ENCODE results near the gene REG3G. TPM values are rescaled to one million over a fixed set of nuclear protein-coding genes. Genes with fewer than 3 reads are reported as not detected.
"Not testable (repeated sequence)": the region's sequence is repeated elsewhere in the genome, so short reads cannot be mapped to it uniquely, and the experiment has no call there.

REG3G gene
- total RNA-seq, 1 experiment from 2014 or later, result not detected

- no peak for DNase-seq (ENCODE audit: low spot score)
- in situ Hi-C loops (cut with HindIII; ENCODE audit: low sequenced_read_pairs), result no loop called here
Observed at GRCh38 chr2:79011496-79011895, 14.0 kb upstream of the REG3G start.

GRCh38 chr2:79013629-79014028 is 11.9 kb upstream of the REG3G start:
- in situ Hi-C loops (cut with HindIII; ENCODE audit: low sequenced_read_pairs), result no loop called here
- no peak for DNase-seq (ENCODE audit: low spot score)

DNA sequence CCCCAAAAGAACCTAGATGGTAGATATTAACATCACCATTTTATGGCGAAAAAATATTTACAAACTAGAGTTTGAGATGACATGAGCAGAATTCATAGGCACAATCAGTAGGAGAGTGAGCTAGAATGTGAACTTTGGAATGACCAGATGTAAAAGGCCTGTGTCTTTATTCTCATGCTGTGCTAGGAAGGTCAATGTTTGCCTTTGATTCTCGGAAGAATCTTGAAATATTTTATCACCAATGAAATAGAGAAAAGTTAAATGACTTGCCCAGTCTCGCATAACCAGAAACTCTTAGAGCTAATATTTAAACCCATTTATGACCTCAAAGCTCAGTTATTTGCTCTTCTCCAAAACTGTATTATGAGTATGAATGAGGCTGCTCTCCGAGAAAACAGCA is 9.2 kb upstream of the REG3G start:
- in situ Hi-C loops (cut with HindIII; ENCODE audit: low sequenced_read_pairs), result no loop called here
- no peak for DNase-seq (ENCODE audit: low spot score)

- in situ Hi-C loops (cut with HindIII; ENCODE audit: low sequenced_read_pairs), result no loop called here
- DNase-seq (ENCODE audit: low spot score), result no peak
Observed at GRCh38 chr2:79026061-79026460, 559 bp downstream of the REG3G start.

DNA sequence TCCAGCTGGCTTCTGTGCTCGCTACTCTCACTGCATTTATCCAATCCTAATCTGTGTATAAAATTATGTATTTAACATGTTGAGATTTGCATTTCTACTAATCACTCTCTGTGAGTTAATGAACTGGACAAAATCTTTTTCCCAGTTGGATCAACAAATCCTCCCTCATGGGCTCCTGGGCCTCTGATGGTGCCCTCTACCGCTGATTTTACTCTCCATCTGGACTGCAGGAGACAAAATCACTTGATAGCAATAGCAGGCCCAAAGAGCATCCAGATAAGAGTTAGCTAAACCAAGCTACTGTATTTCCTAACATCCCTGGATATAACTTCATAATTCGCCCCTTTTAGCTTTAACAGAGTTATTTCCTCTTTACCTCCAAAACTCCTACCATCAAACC is 14.4 kb downstream of the REG3G start:
- no peak for DNase-seq (ENCODE audit: low spot score)
- in situ Hi-C loops (cut with HindIII; ENCODE audit: low sequenced_read_pairs), result no loop called here

DNA sequence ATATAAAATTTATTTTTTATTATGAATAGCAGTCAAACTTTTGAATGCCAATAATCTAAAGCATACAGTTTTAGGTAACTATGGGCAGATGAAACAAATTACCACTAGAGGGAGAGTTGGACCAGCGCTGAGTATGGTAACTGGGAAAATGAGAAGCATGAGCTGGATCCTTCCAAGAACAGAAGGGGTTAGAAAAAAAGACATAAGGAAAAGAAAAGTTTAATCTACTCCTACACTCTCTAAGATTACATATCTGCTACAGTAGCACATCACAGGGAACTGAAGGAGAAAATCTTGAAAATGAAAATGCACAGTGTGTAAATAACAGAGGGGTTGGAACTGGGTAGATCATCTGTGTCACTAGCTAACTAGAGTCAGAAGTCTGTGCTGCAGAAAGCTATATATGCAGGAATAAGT is 15.5 kb downstream of the REG3G start:
- in situ Hi-C loops (cut with HindIII; ENCODE audit: low sequenced_read_pairs), result no loop called here
- DNase-seq (ENCODE audit: low spot score), result peak; percentile 10

DNA sequence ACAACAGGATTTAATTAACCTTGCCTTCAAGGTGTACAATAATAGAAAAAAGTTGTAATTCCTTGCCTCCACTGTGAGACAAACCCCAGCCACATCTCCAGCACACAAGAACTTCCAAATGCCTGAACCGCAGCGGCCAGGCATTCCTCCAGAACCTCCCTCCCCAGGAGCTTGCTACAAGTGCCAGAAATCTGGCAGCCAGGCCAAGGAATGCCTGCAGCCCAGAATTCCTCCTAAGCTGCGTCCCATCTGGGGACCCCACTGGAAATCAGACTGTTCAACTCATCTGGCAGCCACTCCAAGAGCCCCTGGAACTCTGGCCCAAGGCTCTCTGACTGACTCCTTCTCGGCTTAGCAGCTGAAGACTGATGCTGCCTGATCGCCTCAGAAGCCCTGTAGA is 28.0 kb downstream of the REG3G start:
- DNase-seq (ENCODE audit: low spot score); in situ Hi-C loops (cut with HindIII; ENCODE audit: low sequenced_read_pairs): not testable (repeated sequence)

DNA sequence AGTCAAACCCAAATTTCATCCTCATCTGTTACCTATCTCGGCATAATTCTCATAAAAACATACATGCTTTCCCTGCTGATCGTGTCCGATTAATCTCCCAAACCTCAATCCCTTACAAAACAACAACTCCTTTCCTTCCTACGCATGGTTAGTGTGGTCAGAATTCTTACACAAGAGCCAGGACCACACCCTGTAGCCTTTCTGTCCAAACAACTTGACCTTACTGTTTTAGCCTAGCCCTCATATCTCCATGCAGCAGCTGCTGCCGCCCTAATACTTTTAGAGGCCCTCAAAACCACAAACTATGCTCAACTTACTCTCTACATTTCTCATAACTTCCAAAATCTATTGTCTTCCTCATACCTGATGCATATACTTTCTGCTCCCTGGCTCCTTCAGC is 29.3 kb downstream of the REG3G start:
- in situ Hi-C loops (cut with HindIII; ENCODE audit: low sequenced_read_pairs), result not testable (repeated sequence)

GRCh38 chr2:79065201-79065600 is 39.7 kb downstream of the REG3G start:
- DNase-seq (ENCODE audit: low spot score), result no peak
- in situ Hi-C loops (cut with HindIII; ENCODE audit: low sequenced_read_pairs), result no loop called here

More for the DNA sequence above, 29.3 kb downstream of the REG3G start:
- not testable (repeated sequence) for DNase-seq (ENCODE audit: low spot score)

DNA sequence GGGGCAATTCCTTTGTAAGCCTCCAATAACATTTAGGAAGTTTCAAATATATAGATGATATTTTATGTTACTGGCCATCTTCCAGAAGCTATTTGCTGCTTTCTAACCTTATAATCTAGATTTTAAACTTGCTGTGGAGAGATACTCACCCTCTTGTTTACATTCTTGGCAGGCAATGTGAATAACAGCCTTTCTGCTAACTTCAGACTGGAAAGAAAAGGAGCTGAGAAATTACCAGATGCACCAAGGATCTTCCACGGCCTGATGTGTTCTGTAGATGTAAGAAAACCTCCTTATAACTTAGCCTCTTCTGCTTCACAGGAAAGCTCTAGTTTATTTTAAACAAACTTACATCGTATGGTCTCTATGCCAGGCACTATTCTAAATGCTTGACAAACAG is 45.6 kb downstream of the REG3G start:
- no peak for DNase-seq (ENCODE audit: low spot score)
- in situ Hi-C loops (cut with HindIII; ENCODE audit: low sequenced_read_pairs), result no loop called here

Other genes starting within 250 kb of the REG3G start
- not detected in 2 replicates for gene REG1B, start 62.3 kb downstream of the REG3G start, total RNA-seq (2014; rRNA removed; shearing (Covaris generic))
- not detected in 2 replicates for gene REG1A, start 94.8 kb downstream of the REG3G start, total RNA-seq (2014; rRNA removed; shearing (Covaris generic))
- not detected in 2 replicates for gene REG3A, start 134.1 kb downstream of the REG3G start, total RNA-seq (2014; rRNA removed; shearing (Covaris generic))